OCI-LY1 (cell line): ENCODE data around the gene ADAM22.

Experiments used
- CTCF ChIP-seq: fragments of 200-600 bp; sonication (generic), shearing (Covaris generic); IDR thresholded peaks from 2 replicates; pipeline ENCODE4 v1.5.1; 2017; ENCODE audit warnings: mild to moderate bottlenecking, antibody characterized with exemption, low read length, moderate library complexity, mixed read lengths
- EZH2 ChIP-seq: fragments of 200-600 bp; sonication (generic), shearing (Covaris generic); IDR thresholded peaks from 2 replicates; pipeline ENCODE4 v1.8.0; 2017; ENCODE audit warnings: borderline replicate concordance, mixed run types, mild to moderate bottlenecking, antibody characterized with exemption, low read length, moderate library complexity, mixed read lengths

- no peak for TF ChIP-seq CTCF
- no peak for TF ChIP-seq EZH2
Measured at GRCh38 chr7:88153378-88153777, 219.3 kb downstream of the ADAM22 start.
